HepG2 (cell line): ENCODE measurements around the gene ITM2B. TPM values are rescaled to one million over a fixed set of nuclear protein-coding genes. Genes with fewer than 3 reads are reported as not detected.

Source experiments
- AGO1 ChIP-seq: fragments of 200-400 bp; formaldehyde crosslinking; IDR thresholded peaks from 2 replicates; pipeline ENCODE4 v1.6.1; 2017; ENCODE audit warnings: mild to moderate bottlenecking, low read depth, low read length, moderate library complexity; ENCODE audit not compliant: poor library complexity, severe bottlenecking
- AKAP8 ChIP-seq: sonication (generic); formaldehyde crosslinking; IDR thresholded peaks from 2 replicates; pipeline ENCODE4 v1.5.1; 2020; ENCODE audit warnings: mild to moderate bottlenecking, missing genetic modification reagents
- ATRX ChIP-seq: sonication (generic); formaldehyde crosslinking; IDR thresholded peaks from 2 replicates; pipeline ENCODE4 v1.4.0; 2020; ENCODE audit warnings: missing genetic modification reagents, borderline replicate concordance
- CENPT ChIP-seq: sonication (generic); formaldehyde crosslinking; IDR thresholded peaks from 2 replicates; pipeline ENCODE4 v1.8.0; 2022; ENCODE audit warnings: low read depth, mild to moderate bottlenecking, moderate library complexity, missing genetic modification reagents
- HNRNPK ChIP-seq: fragments of 200-400 bp; formaldehyde crosslinking; IDR thresholded peaks from 2 replicates; pipeline ENCODE4 v1.6.1; 2018; ENCODE audit warnings: low read length, low read depth, moderate library complexity, mild to moderate bottlenecking; ENCODE audit not compliant: poor library complexity, severe bottlenecking
- KMT2B ChIP-seq: IDR thresholded peaks from 2 replicates; pipeline ENCODE4 v1.6.1; 2016; ENCODE audit warnings: missing genetic modification reagents, missing compliant biosample characterization
- MIXL1 ChIP-seq: IDR thresholded peaks from 2 replicates; pipeline ENCODE4 v1.6.1; 2016
- PCBP1 ChIP-seq: fragments of 200-400 bp; formaldehyde crosslinking; IDR thresholded peaks from 2 replicates; pipeline ENCODE4 v1.6.1; 2017; ENCODE audit warnings: mild to moderate bottlenecking, low read depth, low read length, borderline replicate concordance
- POLR2AphosphoS2 ChIP-seq: IDR thresholded peaks from 2 replicates; pipeline ENCODE4 v1.6.1; 2011; ENCODE audit warnings: low read depth, low read length, improper control_type of control experiment
- SKI ChIP-seq: fragments of 450-650 bp; IDR thresholded peaks from one replicate; pipeline ENCODE4 v1.6.1; 2018; ENCODE audit warnings: mild to moderate bottlenecking; ENCODE audit not compliant: partially characterized antibody
- SNAPC2 ChIP-seq: sonication (generic); formaldehyde crosslinking; IDR thresholded peaks from 2 replicates; pipeline ENCODE4 v1.8.1; 2022; ENCODE audit warnings: mild to moderate bottlenecking, missing genetic modification reagents
- SRSF1 ChIP-seq: fragments of 200-400 bp; formaldehyde crosslinking; optimal IDR thresholded peaks from 2 replicates; pipeline ENCODE3; 2017; ENCODE audit warnings: mild to moderate bottlenecking, low read depth, low read length, moderate library complexity
- TSC22D2 ChIP-seq: sonication (generic); formaldehyde crosslinking; IDR thresholded peaks from 2 replicates; pipeline ENCODE4 v1.5.1; 2020; ENCODE audit warnings: missing genetic modification reagents, mild to moderate bottlenecking, borderline replicate concordance
- ZFY ChIP-seq: sonication (generic); formaldehyde crosslinking; IDR thresholded peaks from 2 replicates; pipeline ENCODE4 v1.4.0; 2020; ENCODE audit warnings: missing genetic modification reagents
- ZNF569 ChIP-seq: sonication (generic); formaldehyde crosslinking; IDR thresholded peaks from 2 replicates; pipeline ENCODE4 v1.5.0; 2020; ENCODE audit warnings: mild to moderate bottlenecking, missing genetic modification reagents, moderate library complexity, borderline replicate concordance
- polyA plus RNA-seq, 8 experiments: library from polyadenylated mRNA; depleted of rRNA in 3 of 8; stranded (reverse) in 7 of 8; unstranded in 1 of 8; fragments of >200 nt; fragmentation: Illumina TruSeq in 4 of 8; extraction: Trizol in 4 of 8; gene quantifications; 2 replicates each; pipeline versions ENCODE4 v1.2.1 to v1.2.3, GENCODE V29; 2011 to 2016; ENCODE audit warnings: low read depth in 4 of 8, missing spikeins in 1 of 8, mixed read lengths in 1 of 8; ENCODE audit not compliant: insufficient read depth in 1 of 8
- total RNA-seq, 5 experiments: library from RNA; depleted of rRNA; stranded (reverse); fragments of >200 nt; fragmentation: Illumina TruSeq; extraction: Trizol; gene quantifications; 2 replicates each; pipeline ENCODE4 v1.2.3, GENCODE V29; 2016; ENCODE audit warnings: low read depth in 1 of 5
- TF ChIP-seq, protein P1 (sequence below): sonication (generic); formaldehyde crosslinking; IDR thresholded peaks from 2 replicates; pipeline ENCODE4 v1.4.0; 2020; ENCODE audit warnings: missing genetic modification reagents
- TF ChIP-seq, protein P2 (sequence below): sonication (generic); formaldehyde crosslinking; IDR thresholded peaks from 2 replicates; pipeline ENCODE4 v1.4.0; 2020; ENCODE audit warnings: mild to moderate bottlenecking, missing genetic modification reagents
- TF ChIP-seq, protein P3 (sequence below): sonication (generic); formaldehyde crosslinking; IDR thresholded peaks from 2 replicates; pipeline ENCODE4 v1.5.0; 2020; ENCODE audit warnings: mild to moderate bottlenecking, missing genetic modification reagents

ITM2B gene
- total and polyA plus RNA-seq, 2 of the 13 experiments (the other 11 are each of a cell fraction or from before 2014, with no cell fraction given), result 158 to 373 TPM

DNA sequence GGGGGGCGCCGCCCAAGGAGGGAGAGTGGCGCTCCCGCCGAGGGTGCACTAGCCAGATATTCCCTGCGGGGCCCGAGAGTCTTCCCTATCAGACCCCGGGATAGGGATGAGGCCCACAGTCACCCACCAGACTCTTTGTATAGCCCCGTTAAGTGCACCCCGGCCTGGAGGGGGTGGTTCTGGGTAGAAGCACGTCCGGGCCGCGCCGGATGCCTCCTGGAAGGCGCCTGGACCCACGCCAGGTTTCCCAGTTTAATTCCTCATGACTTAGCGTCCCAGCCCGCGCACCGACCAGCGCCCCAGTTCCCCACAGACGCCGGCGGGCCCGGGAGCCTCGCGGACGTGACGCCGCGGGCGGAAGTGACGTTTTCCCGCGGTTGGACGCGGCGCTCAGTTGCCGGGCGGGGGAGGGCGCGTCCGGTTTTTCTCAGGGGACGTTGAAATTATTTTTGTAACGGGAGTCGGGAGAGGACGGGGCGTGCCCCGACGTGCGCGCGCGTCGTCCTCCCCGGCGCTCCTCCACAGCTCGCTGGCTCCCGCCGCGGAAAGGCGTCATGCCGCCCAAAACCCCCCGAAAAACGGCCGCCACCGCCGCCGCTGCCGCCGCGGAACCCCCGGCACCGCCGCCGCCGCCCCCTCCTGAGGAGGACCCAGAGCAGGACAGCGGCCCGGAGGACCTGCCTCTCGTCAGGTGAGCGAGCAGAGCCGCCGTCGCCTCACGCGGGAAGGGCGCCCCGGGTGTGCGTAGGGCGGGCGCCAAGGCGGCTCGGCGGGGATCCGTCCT is 70.5 kb downstream of the ITM2B start, which contains the start of gene RB1 (continued):
- TF ChIP-seq, protein P1, sequence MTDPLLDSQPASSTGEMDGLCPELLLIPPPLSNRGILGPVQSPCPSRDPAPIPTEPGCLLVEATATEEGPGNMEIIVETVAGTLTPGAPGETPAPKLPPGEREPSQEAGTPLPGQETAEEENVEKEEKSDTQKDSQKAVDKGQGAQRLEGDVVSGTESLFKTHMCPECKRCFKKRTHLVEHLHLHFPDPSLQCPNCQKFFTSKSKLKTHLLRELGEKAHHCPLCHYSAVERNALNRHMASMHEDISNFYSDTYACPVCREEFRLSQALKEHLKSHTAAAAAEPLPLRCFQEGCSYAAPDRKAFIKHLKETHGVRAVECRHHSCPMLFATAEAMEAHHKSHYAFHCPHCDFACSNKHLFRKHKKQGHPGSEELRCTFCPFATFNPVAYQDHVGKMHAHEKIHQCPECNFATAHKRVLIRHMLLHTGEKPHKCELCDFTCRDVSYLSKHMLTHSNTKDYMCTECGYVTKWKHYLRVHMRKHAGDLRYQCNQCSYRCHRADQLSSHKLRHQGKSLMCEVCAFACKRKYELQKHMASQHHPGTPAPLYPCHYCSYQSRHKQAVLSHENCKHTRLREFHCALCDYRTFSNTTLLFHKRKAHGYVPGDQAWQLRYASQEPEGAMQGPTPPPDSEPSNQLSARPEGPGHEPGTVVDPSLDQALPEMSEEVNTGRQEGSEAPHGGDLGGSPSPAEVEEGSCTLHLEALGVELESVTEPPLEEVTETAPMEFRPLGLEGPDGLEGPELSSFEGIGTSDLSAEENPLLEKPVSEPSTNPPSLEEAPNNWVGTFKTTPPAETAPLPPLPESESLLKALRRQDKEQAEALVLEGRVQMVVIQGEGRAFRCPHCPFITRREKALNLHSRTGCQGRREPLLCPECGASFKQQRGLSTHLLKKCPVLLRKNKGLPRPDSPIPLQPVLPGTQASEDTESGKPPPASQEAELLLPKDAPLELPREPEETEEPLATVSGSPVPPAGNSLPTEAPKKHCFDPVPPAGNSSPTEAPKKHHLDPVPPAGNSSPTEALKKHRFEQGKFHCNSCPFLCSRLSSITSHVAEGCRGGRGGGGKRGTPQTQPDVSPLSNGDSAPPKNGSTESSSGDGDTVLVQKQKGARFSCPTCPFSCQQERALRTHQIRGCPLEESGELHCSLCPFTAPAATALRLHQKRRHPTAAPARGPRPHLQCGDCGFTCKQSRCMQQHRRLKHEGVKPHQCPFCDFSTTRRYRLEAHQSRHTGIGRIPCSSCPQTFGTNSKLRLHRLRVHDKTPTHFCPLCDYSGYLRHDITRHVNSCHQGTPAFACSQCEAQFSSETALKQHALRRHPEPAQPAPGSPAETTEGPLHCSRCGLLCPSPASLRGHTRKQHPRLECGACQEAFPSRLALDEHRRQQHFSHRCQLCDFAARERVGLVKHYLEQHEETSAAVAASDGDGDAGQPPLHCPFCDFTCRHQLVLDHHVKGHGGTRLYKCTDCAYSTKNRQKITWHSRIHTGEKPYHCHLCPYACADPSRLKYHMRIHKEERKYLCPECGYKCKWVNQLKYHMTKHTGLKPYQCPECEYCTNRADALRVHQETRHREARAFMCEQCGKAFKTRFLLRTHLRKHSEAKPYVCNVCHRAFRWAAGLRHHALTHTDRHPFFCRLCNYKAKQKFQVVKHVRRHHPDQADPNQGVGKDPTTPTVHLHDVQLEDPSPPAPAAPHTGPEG (CRISPR knock-in tag), result 0 out of 2 replicates have a peak, but pooled peaks have one; percentile 67
- TF ChIP-seq MIXL1 (CRISPR knock-in tag) (no peak), AKAP8 (CRISPR knock-in tag) (no peak), ZNF569 (CRISPR knock-in tag) (no peak), POLR2AphosphoS2 (no peak), TSC22D2 (peak; percentile 50; the same call in 1 of the 2 replicates), AGO1 (peak; percentile 57), KMT2B (CRISPR knock-in tag) (peak; percentile 94), SNAPC2 (no peak), ATRX (no peak), HNRNPK (peak; percentile 65), CENPT (CRISPR knock-in tag) (no peak), ZFY (CRISPR knock-in tag) (peak; percentile 90), PCBP1 (0 out of 2 replicates have a peak, but pooled peaks have one; percentile 21), SKI (peak; percentile 53), SRSF1 (peak; percentile 18)
- TF ChIP-seq, protein P2, sequence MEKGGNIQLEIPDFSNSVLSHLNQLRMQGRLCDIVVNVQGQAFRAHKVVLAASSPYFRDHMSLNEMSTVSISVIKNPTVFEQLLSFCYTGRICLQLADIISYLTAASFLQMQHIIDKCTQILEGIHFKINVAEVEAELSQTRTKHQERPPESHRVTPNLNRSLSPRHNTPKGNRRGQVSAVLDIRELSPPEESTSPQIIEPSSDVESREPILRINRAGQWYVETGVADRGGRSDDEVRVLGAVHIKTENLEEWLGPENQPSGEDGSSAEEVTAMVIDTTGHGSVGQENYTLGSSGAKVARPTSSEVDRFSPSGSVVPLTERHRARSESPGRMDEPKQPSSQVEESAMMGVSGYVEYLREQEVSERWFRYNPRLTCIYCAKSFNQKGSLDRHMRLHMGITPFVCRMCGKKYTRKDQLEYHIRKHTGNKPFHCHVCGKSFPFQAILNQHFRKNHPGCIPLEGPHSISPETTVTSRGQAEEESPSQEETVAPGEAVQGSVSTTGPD (CRISPR knock-in tag), result no peak
- TF ChIP-seq, protein P3, sequence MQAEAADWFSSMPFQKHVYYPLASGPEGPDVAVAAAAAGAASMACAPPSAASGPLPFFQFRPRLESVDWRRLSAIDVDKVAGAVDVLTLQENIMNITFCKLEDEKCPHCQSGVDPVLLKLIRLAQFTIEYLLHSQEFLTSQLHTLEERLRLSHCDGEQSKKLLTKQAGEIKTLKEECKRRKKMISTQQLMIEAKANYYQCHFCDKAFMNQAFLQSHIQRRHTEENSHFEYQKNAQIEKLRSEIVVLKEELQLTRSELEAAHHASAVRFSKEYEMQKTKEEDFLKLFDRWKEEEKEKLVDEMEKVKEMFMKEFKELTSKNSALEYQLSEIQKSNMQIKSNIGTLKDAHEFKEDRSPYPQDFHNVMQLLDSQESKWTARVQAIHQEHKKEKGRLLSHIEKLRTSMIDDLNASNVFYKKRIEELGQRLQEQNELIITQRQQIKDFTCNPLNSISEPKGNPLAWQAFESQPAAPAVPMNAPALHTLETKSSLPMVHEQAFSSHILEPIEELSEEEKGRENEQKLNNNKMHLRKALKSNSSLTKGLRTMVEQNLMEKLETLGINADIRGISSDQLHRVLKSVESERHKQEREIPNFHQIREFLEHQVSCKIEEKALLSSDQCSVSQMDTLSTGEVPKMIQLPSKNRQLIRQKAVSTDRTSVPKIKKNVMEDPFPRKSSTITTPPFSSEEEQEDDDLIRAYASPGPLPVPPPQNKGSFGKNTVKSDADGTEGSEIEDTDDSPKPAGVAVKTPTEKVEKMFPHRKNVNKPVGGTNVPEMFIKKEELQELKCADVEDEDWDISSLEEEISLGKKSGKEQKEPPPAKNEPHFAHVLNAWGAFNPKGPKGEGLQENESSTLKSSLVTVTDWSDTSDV (CRISPR knock-in tag), result no peak
